GM23338 (cell line): Measurements from ENCODE around the gene MACROD1.

Source experiments
- CREB1 ChIP-seq: fragments of 250-450 bp; sonication (Bioruptor Pico); IDR thresholded peaks from 2 replicates; pipeline ENCODE4 v1.5.0; 2020; ENCODE audit warnings: low read depth, mild to moderate bottlenecking, moderate library complexity
- CTCF ChIP-seq, 2 experiments: fragments of 200-600 bp in 1 of 2; sonication (generic) in 1 of 2; conservative IDR thresholded peaks; 2 replicates each; pipeline versions ENCODE4 v1.5.1 to v1.6.1; 2016 to 2017; ENCODE audit warnings: antibody characterized with exemption in 2 of 2, low read depth in 2 of 2, mild to moderate bottlenecking in 2 of 2, moderate library complexity in 1 of 2
- EZH2 ChIP-seq: fragments of 200-600 bp; sonication (generic); IDR thresholded peaks from one replicate; pipeline ENCODE4 v1.8.0; 2017; ENCODE audit warnings: antibody characterized with exemption, mild to moderate bottlenecking, low read depth; ENCODE audit not compliant: unreplicated experiment
- EZH2phosphoT487 ChIP-seq: fragments of 200-600 bp; sonication (generic); IDR thresholded peaks from one replicate; pipeline ENCODE4 v1.8.1; 2018; ENCODE audit warnings: antibody characterized with exemption; ENCODE audit not compliant: unreplicated experiment
- NANOG ChIP-seq: IDR thresholded peaks from 2 replicates; pipeline ENCODE4 v1.6.1; 2016; ENCODE audit warnings: antibody characterized with exemption, borderline replicate concordance
- POLR2AphosphoS5 ChIP-seq: IDR thresholded peaks from 2 replicates; pipeline ENCODE4 v1.6.1; 2016; ENCODE audit warnings: antibody characterized with exemption, low read depth
- REST ChIP-seq: IDR thresholded peaks from one replicate; pipeline ENCODE4 v1.6.1; 2018; ENCODE audit warnings: antibody characterized with exemption; ENCODE audit not compliant: unreplicated experiment
- ZNF114 ChIP-seq: fragments of 250-450 bp; sonication (Bioruptor Pico); IDR thresholded peaks from 2 replicates; pipeline ENCODE4 v1.5.0; 2020; ENCODE audit warnings: mild to moderate bottlenecking, moderate library complexity

GRCh38 chr11:64068705-64069400 is 97.1 kb downstream of the MACROD1 start:
- TF ChIP-seq CTCF (conservative IDR thresholded peaks at IDR 0.05; ENCODE audit: low read depth in 2 of 2), result no peak
- no peak for TF ChIP-seq POLR2AphosphoS5
- no peak for TF ChIP-seq CREB1
- no peak for TF ChIP-seq EZH2phosphoT487
- TF ChIP-seq EZH2, result no peak
- no peak for TF ChIP-seq REST
- no peak for TF ChIP-seq ZNF114
- TF ChIP-seq NANOG, result no peak
